OCI-LY3 (cell line): ENCODE data around the gene VIPR2.

Experiments
- CTCF ChIP-seq: fragments of 200-600, 300-600 bp; sonication (generic); IDR thresholded peaks from 2 replicates; pipeline ENCODE4 v1.5.1; 2014; ENCODE audit warnings: antibody characterized with exemption, low read length, low read depth
- EZH2phosphoT487 ChIP-seq: fragments of 200-600 bp; shearing (Covaris generic); IDR thresholded peaks from 2 replicates; pipeline ENCODE4 v1.6.1; 2018; ENCODE audit warnings: antibody characterized with exemption, mixed run types, low read depth

GRCh38 chr7:159136846-159137245 is 7.8 kb downstream of the VIPR2 start:
- TF ChIP-seq CTCF: no peak
- no peak for TF ChIP-seq EZH2phosphoT487
